Measurements from ENCODE around the gene CLSTN2.

CLSTN2 gene

DNA sequence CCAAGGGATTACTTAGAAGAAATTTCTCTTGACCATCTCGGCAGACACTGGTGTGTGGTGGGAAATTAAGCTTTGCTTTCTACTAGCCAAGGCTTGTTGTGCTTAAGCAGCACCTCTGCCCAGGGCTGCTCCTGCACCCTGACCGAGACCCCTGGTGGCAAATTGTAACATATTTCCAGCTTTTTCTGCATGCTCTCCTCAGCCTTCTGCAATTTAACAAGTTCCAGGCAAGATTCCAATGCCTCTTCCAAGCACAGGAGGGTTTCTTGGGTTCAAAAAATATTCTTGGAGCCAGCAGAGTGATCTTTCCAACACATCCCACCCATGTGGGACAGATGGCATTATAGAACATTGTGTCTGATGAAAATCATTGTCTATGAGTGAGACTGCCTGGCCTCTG lies 210.5 kb downstream of the CLSTN2 start:
- no peak for DNase-seq (ENCODE audit: low read depth)
- TF ChIP-seq, protein P1, sequence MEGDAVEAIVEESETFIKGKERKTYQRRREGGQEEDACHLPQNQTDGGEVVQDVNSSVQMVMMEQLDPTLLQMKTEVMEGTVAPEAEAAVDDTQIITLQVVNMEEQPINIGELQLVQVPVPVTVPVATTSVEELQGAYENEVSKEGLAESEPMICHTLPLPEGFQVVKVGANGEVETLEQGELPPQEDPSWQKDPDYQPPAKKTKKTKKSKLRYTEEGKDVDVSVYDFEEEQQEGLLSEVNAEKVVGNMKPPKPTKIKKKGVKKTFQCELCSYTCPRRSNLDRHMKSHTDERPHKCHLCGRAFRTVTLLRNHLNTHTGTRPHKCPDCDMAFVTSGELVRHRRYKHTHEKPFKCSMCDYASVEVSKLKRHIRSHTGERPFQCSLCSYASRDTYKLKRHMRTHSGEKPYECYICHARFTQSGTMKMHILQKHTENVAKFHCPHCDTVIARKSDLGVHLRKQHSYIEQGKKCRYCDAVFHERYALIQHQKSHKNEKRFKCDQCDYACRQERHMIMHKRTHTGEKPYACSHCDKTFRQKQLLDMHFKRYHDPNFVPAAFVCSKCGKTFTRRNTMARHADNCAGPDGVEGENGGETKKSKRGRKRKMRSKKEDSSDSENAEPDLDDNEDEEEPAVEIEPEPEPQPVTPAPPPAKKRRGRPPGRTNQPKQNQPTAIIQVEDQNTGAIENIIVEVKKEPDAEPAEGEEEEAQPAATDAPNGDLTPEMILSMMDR (IDR thresholded peaks at IDR 0.05; ENCODE audit: insufficient read depth, low read depth, low read length, missing control alignments) = no peak
- no peak overlapping the region for H3K4me3 ChIP-seq (ENCODE audit: low read depth, low read length)

DNA sequence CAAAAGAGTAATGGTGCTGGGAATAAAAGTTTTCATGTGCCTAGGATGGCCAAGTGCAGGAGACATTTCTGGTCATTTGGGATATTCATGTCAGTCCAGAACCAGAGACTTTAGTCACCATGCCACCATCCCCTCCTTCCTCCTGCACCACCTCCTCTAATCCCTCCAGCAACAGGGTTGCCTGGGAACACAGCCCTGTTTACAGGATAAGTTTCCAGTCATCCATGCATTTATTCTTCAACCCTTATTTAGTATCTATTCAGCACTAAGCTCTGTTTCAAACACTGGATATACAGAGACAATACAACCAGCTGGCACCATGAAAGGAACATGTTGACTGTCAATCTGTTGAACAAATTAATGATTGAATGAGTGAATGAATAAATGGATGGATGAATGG lies 211.7 kb downstream of the CLSTN2 start:
- H3K4me3 ChIP-seq (ENCODE audit: low read depth, low read length) = no peak overlapping the region
- no peak for DNase-seq (ENCODE audit: low read depth)
- TF ChIP-seq, protein P1 (IDR thresholded peaks at IDR 0.05; ENCODE audit: insufficient read depth, low read depth, low read length, missing control alignments) = no peak

DNA sequence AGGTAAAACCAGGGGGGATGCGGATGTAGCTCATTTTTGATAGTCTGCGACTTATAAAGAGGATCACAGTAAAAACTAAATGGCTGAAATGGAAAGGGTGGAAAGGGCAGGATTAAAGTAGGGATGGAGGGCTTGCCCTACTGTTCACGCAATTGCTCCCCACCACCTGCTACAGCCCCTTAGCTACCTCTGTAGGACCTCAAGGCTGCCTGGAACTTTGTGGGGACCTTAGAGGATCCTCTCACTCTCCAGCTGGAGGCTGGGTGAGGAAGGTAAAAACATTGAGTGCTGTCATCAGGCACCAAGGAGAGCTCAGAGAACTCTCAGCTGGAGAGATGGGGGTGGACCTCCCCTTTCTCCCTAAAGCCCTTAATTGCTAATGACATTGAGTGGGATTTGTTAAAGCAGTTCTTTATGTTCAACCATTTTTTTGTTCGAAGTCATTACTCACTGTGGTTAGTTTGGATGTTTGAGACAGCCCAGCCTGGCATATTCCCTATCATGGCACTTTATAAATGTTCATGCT lies 213.0 kb downstream of the CLSTN2 start:
- DNase-seq (ENCODE audit: low read depth) = no peak
- no peak overlapping the region for H3K4me3 ChIP-seq (ENCODE audit: low read depth, low read length)
- TF ChIP-seq, protein P1 (IDR thresholded peaks at IDR 0.05; ENCODE audit: insufficient read depth, low read depth, low read length, missing control alignments) = no peak

DNA sequence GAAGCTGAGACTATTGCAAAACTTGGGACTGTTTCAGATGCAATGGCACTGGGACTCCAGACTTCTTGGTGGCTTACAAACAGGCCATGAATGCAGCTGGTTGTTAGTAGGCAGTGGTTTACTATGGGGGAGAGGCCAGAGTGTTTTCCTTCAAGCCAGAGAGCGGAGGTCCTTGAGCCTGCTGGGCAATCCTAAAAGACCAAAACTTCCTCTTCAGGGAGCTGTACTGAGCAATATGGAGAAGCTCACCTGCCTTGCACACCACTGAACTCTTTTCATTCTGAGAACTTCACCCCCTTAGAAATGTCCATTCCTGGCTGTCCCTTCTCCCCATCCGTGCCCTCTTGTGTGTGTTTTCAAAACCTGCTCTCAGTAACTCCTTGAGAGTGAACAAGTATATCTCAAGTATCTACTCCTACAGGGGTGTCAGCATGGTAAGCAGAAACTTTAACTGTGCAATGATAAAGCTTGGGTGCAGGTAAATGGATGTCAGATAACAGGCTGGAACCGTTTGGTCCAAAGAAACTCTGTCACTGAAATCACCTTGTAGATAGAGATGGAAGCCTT lies 213.9 kb downstream of the CLSTN2 start:
- no peak for DNase-seq (ENCODE audit: low read depth)
- TF ChIP-seq, protein P1 (IDR thresholded peaks at IDR 0.05; ENCODE audit: insufficient read depth, low read depth, low read length, missing control alignments) = no peak
- no peak overlapping the region for H3K4me3 ChIP-seq (ENCODE audit: low read depth, low read length)

DNA sequence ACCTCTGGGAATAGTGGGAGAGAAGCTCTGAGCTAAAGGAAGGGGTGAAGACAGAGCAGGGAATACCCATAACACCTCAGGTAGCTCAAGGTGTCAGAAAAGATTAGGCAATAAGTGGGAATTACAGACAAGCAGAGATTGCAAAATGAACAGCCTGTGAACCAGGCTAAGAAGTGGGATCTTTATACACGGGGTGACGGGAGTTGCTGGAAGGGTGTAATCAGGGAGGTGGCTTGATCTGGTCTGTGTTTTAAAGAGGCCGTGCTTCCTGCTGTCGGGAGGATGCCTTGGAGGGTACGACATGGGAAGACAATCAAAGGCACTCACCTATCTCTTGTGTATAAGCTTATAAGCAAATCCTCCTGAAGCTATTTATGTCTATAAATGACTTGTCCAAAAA lies 216.3 kb downstream of the CLSTN2 start:
- TF ChIP-seq, protein P1 (IDR thresholded peaks at IDR 0.05; ENCODE audit: insufficient read depth, low read depth, low read length, missing control alignments) = no peak
- DNase-seq (ENCODE audit: low read depth) = no peak
- H3K4me3 ChIP-seq (ENCODE audit: low read depth, low read length) = no peak overlapping the region

DNA sequence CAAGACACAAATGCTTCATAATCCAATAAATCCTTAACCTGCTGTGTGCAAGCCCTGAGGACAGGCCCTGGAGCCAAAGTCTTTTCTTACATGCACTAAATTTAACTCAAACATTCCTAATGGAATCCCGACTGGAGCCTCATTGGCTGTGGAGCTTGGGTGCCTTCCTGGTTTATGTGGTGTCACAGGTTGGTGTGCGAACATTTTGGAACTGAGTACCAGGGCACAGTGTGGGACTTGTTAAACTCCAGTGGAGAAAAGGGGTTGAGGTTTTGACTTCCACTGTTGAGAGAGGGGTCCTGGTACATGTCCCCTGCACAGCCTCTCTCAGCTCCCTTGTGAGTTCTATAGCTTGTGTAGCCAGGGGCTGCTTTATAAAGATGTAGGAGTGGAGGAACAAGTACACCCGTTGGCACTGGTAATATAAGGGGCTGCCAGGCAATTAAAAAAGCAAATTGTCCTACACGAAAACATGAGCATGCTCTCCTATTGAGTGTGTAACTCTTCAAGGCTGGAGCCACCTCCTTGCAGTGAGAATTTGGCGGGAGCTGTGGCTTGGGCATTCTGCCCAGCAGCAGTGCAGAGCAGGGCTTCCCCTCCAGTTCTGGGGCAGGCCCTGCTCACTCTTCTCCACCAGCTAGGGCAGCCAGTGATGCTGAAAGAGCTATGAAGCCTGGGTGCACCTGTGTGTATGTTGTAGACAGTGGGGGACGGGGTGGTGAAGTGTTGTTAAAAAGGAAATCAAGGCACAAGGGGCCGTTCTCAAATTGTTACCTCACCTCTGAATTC lies 218.1 kb downstream of the CLSTN2 start:
- TF ChIP-seq, protein P1 (IDR thresholded peaks at IDR 0.05; ENCODE audit: insufficient read depth, low read depth, low read length, missing control alignments) = no peak
- H3K4me3 ChIP-seq (ENCODE audit: low read depth, low read length) = no peak overlapping the region
- peak; percentile 18 for DNase-seq (ENCODE audit: low read depth)
